HG03571 (cell line): Measurements from ENCODE around the gene KDM4C.
"Not testable (repeated sequence)": the region's sequence is repeated elsewhere in the genome, so short reads cannot be mapped to it uniquely, and the experiment has no call there.

Experiments used
- ATAC-seq: cut with Tn5 transposase; IDR thresholded peaks from one replicate; pipeline ENCODE4 v1.9.1; 2021; ENCODE audit not compliant: unreplicated experiment

Gene KDM4C

DNA sequence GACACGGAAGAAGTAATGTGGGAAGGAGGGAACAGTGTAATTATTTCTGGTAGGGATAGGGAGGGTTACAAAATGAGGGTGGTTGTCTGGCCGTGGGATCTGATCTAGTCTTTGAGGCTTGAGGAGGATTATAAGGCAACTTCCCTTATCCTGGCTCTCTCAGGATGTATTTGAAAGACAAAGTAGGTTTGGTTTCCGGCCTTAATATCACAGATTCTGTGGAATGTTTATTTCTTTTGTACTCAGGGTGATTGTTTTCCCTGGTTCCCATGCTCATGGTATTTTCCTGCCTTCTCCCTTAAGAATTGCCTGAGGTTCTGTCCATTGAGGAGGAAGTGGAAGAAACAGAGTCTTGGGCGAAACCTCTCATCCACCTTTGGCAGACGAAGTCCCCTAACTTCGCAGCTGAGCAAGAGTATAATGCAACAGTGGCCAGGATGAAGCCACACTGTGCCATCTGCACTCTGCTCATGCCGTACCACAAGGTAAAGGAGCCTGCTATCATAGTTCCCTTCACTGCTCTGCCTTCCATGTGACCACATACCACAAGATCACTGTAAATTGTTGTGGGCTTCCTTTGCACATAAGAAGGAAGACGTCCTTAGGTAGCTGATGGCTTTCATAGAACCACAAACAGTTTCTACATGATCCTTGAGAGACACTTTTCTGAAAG lies 253.8 kb downstream of the KDM4C start:
- no peak for ATAC-seq

DNA sequence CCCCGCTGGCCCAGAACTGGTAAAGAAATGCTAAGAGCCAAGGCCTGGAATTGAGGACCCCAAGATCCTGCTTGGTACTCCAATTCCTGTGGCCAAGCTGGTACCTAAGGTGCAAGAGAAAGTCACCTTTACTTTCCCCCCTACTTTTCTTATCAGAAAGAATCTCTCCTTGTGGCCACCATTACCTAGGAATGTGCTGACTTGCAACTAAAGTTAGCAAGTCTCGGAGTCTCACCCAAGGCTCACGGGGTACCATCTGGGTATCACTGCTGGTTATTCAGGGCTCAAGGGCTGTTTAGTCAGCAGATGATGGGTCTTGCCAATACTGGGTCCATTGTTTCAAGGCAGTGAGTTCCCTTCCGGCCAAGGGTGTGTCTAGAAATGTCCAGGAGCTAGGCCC lies 270.2 kb downstream of the KDM4C start:
- ATAC-seq = no peak

DNA sequence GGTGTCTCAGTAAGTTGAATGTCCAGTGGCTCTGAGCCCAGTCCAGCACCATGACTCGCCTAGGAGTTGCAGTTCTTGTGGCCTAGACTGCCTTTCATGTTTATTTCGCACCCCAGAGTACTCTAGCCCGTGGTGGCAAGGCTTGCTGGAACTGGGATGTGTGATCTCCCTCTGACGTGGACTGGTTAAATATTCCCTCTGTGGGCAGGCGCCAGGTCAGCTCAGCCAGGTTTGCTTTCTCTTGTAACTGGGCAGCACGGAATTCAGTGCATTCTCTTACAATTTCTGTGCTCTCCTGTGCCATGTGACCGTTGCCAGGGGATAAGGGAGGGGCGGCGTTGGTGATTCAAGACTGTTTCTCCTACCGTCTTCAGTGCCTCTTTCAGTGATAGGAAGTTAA lies 270.8 kb downstream of the KDM4C start:
- ATAC-seq = no peak

DNA sequence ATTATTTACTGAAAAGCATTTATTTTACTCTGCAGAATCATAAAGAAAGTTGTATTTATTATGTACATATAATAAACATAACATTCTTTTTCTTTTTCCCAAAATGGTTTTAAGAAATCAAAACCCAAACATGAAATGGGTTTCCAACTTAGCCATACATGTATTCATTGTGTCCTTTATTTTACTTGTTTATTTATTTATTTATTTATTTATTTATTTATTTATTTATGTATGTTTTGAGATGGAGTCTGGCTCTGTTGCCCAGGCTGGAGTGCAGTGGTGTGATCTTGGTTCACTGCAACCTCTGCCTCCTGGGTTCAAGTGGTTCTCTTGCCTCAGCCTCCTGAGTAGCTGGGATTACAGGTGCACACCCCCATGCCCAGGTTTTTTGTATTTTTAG lies 273.2 kb downstream of the KDM4C start:
- not testable (repeated sequence) for ATAC-seq

DNA sequence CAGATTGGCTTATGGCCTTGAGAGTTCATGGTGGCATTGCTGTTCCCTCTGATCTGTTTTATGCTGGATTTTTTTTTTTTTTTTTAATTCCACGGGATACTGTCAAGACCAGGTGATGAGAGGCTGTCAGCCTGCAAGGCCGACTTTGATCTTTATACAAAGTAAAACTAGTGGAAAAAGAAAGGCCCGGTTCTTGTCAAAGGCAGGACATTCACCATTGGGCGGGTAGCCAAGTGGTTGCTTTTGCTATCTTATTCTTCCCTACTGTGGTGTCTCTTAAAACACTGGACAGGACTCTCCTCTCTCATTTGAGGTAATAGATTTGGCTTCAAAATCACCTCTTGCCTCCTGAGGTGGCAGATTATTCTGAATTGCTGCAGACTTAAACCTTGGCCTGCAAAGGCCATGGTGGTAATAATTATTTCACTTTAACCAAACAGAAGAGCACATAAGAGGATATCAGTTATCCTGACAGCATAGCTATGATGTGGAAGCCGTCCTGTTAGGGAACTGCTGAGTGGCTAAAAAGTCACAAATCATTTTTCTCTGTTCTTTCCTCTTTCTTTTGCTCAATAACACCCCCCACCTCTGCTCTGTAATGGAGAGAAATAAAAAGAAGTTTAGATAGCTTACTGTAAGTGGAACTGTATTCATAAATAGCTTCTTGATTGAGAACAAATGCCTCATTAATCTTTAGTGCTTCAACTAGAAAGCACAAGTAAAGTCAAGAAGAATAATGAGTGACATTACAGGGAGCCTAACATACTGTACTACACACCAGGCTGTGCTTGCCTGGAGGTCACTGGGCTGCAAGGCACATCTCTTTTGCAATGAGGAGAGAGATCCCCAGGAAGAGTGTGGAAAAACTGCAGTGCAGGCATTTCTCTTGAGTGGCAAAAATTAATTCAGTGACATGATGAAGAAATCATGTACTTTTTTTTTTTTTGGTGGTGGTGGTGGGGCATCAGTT lies 275.6 kb downstream of the KDM4C start:
- no peak for ATAC-seq

DNA sequence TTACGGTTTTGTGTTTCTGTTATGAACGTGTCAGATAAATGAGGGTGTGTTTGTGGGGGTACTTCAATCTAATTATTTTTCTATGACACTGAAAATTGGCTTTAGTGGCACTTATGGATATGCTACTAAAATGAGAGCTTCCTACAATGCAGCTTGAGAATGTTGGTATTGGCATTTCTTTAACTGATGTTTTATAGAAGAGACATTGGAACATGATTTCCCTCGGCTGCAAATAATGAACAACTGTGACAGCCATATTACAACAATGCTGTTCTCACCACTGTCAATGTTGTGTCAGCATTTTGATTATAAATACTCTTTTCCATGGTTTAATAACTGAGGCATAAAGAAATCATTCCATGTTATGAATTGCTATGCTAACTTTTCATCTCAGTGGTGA lies 279.4 kb downstream of the KDM4C start:
- no peak for ATAC-seq

DNA sequence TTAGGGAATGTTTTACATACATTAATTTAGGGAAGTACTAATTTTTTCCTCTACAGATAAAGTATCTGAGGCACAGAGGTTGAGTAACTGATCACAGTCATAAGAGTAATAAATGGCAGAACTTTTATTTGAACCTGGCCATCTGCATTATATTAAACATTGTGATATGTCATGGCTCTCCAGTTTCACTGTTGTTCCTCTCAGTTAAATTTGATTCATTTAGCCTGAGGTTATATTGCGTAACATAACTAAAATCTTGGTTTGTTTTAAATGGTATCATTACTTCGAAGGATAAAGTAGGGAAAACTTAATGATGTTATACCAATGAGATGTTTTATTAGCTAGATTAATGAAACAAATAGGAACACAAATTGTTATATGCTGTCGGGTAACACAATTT lies 284.4 kb downstream of the KDM4C start:
- no peak for ATAC-seq

DNA sequence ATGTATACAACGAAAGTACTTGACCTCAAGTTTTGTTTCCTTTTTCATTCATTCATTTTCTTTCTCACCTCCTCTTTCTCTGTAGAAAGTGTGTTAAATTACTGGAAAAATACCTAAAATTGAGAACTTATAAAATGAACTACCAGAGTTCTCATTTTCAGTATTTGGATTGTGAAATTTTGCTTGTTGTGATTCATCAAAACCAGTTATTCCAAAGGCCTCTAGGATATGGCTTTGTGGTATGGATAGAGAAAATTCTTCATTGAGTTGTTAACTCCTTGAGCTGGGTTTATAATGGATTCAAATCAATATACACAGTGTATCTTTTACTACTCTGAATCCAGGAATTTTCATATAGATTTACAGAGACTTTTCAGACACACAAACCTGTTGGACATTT lies 287.6 kb downstream of the KDM4C start:
- no peak for ATAC-seq

DNA sequence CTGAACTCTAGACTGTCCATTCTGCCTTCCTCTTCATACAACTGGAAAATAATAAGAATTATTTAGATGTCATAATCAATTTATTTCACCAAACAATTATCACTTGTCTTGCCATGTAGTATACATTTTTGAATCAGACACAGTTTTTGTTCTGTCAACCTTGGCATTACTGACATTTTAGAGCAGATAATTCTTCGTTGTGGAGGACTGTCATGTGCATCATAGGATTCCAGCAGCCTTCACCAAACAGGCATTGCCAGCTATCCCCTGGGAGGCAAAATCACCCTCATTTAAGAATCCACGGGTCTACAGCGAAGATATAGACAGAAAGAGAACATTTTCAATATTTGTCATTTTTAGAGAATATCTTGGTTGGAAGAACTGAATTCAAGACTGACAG lies 293.9 kb downstream of the KDM4C start:
- ATAC-seq = no peak

DNA sequence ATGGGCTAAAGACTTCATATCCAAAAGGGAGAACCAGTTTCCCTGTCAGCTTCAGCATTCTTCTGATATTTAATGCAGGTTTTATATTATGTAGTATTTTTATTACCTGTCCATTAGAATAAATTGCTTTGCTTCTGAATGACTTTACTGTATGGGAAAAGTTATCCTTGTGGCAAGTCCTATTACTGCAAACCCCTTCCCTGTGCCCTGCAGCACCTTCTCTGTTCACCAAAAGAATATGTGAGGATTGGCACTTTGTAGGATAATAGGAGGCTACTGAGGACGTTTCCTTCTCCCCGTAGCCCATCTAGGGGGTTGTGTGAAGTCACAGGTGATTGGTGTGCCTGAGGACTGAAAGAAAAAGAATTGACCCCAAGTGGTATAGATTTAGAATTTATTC lies 296.1 kb downstream of the KDM4C start:
- ATAC-seq = no peak

DNA sequence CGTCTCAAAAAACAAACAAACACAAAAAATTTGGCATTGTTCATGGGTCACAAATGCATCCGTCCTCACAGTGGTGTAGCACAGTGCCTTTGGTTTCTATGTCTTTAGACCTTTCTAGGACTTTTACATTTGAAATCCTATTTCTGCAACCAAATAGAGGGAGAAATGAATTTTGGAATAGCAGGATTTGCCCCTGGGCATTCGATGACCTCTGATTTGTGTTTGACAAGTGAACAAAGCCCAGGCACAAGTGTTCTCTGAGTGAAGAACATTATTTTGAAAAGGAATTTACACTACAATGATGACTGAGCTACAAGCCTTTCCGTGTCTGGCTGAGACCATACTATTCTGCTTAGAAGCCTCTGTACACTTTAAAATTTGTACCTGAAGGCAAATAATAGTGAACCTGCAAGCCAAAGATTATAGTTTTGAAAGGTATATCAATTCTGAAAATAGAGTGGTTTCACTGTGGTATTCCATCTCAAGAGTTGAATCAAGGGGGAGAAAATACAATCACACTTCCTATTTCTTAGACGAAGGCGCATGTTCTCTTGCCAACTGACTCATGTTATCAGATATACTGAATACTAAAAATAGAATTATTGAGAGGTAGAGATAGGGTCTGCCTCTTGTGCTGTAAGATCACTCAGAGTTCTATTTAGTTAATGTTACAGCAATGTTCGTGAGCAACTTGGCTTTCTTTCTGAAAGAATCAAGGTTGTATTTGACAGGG lies 297.6 kb downstream of the KDM4C start:
- ATAC-seq = no peak

DNA sequence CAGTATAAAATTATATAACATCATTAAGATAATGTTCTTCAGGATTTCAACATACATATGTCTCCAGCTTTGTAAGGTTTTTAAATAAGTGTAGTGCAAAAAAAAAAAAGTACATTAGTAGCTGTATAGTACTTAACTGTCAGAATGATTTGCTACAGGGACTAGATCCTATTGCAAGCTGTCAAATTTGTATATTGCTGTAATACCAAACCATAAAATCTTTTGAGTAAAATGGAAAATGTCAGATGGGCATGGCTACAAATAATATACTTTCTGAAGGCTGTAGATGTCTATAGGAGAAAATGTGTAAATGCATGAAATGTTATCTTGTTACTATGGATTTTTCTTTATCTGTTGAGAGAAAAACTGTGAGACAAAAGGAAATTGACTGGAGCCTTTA lies 298.5 kb downstream of the KDM4C start:
- no peak for ATAC-seq

DNA sequence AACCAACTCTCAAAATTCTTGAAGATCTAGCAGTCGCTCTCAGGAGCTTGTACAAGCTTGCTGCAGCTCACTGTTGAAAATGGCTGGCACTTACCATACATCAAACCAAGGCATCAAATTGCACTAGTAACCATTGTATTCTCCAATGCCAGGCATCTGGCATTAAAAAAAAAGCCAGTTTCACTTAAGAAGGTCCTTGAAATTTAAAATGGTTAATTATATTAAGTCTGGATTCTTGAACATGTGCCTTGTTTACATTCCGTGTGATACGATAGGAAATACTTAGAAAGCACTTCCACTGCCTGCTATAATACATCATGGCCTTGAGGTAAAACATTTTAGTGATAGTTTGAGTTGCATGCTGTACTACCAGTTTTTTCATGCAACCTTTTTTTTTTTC lies 300.7 kb downstream of the KDM4C start:
- no peak for ATAC-seq

DNA sequence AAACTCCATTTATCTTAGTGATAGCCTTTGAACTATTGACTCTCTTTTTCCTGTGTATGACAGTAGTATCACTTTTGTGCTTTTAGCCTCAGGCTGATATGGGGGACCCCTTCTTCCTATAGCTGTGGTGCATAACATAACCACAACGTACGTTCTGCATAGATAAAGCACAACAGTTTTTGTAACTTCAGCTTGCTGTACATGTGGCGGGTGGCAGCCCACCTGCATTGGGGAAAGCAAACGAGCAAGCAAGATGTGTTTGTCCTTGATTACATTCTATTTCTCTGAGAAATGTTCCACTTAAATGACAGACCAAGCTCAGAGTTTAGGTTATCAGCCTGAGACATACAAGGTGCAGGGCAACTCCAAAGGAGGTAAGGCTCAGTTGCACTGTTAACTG lies 309.4 kb downstream of the KDM4C start:
- no peak for ATAC-seq

DNA sequence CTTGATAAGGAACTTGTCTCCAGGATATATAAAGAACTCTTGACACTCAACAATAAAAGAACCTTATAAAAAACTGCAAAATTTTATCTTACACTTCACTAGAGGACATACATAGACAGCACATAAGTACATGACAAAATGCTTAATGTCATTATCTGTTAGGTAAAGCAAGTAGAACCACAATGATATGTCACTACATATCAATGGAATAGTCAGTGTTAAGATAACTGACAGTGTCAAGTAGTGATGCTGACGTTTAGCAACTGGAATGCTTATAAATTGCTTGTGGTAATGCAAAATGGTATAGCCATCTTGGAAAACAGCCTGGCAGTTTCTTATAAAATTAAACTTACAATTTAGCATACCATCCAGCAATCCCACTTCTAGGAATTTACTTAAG lies 314.1 kb downstream of the KDM4C start:
- no peak for ATAC-seq

DNA sequence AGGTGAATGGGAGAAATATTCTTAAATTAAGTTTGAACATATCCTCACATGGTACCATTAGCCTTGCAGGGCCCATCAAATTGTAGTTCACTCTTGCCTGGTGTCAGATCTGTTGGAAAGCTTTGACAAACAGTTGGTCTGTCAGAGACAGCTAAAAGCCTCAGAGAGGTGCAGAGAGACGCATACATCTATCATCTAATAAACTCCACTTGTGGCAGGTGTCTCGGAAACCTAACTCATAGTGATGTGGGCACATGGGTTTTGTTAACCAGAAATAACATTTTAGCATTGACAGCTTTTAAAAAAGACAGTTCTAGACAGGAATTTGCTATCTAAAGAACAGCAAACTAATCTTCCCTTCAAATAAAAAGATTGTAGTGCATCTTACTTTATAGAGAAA lies 315.9 kb downstream of the KDM4C start:
- ATAC-seq = no peak

DNA sequence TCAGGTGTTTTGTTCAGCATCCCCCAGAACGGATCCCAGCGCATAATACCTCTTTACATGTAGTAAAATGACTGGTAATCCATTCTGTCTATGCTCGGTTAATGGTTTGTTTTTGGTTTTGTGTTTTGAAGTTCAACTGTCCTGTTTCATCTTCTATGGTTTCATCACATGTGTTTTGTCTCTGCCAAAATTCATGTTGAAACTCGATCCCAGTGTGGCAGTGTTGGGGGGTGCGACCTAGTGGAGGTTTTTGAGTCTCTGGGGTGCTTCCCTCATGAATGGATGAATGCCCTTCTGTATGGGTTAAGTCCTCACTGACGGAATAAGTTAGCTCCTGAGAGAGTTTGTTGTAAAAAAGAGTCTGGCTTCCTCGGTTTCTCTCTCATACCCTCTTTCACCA lies 317.4 kb downstream of the KDM4C start:
- ATAC-seq = no peak

DNA sequence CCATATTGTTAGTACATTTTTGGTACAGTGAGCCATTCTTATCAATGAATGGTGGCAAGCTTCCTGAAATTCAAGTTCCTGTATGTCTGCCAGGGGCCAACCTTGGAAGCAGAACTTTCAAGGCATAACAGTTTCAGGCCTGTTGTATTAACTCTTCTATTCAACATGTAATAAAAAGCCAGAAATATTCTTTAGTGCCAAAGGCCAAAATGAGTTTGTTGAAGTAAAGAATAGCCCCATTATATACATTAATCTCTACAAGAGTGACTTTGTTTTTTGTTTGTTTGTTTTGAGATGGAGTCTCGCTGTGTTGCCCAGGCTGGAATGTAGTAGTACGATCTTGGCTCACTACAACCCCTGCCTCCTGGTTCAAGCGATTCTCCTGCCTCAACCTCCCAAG lies 321.3 kb downstream of the KDM4C start:
- no peak for ATAC-seq

DNA sequence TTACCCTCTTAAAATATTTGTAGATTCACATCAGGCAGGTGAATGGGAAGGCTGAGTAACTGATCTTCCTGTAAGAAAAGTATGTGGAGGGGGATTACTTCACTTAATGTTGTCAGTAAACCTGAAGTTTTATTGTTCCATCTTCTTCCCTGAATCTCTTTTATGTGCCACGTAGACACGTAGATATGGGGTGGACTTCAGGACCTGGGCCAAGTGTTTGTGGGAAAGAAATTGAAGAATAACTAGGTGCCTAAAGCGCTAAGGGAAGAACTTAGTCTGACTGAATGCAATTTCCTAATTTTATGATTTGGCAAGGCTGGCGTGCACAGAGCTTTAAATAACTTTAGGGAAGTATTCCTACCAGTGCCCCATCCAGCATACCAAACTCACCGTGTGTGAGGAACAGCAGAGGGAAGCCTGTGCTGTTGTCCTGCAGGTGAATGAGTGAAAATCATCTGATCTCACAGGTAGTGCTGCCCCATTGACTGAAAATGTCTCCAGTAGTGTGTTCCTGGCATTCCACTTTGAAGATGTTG lies 323.4 kb downstream of the KDM4C start:
- ATAC-seq = no peak

DNA sequence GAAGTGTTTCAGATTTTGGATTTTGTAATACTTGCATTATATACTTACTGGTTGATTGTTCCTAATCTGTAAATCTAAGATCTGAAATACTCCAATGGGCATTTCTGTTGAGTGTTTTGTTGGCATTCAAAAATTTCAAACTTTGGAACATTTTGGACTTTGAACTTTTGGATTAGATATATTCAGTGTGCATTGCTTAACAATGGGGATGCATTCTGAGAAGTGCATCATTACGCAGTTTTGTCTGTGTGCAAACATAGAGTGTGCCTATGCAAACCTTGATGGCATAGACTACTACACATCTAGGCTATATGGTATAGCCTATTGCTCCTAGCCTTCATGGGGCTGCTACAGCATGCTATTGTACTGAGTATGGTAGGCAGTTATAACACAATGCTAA lies 325.4 kb downstream of the KDM4C start:
- no peak for ATAC-seq

DNA sequence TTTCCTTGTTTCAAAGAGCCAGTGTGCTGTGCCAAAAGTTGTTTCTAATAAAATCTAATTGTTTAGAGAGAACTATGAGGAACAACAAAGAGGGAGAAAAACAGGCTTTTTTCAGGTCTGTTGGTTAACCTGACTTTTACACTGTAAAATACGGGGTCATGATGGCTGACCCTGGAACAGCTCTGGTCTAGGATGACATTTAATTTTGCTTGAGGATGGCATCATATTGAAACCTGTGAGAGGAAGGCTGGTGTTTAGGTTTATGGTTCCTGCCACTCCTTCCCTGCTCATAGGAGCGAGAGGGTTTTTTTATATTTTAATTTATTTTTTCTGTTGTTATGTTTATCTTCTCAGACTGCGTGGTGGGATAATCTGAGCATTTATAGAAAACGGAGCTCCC lies 327.6 kb downstream of the KDM4C start:
- ATAC-seq = no peak

DNA sequence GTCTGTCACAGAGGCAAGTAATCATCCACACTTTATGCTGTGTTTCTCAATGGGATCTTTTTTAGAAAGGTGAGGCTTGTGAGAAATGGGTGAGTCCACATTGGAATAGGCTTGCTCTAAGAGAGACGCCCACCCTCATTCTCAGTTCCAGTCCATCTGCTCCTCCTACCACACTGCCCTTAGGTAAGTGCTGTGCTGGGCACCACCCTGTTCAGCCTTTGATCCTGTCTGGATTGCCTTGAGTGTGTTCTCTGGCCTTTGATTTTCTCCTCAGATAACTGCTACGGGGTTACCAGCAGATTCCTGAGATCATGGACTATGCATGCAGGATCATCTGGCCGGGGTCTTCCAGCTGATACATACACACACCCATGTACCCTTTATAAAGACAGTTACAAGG lies 328.6 kb downstream of the KDM4C start:
- no peak for ATAC-seq
